NCI-H2171 (cell line): Measurements from ENCODE around the gene RAVER2.
"Not testable (repeated sequence)": the region's sequence is repeated elsewhere in the genome, so short reads cannot be mapped to it uniquely, and the experiment has no call there.

Experiments used
- DNase-seq: peaks from one replicate; lab custom pipeline; 2025; lab: John Stamatoyannopoulos, UW

Gene RAVER2

DNA sequence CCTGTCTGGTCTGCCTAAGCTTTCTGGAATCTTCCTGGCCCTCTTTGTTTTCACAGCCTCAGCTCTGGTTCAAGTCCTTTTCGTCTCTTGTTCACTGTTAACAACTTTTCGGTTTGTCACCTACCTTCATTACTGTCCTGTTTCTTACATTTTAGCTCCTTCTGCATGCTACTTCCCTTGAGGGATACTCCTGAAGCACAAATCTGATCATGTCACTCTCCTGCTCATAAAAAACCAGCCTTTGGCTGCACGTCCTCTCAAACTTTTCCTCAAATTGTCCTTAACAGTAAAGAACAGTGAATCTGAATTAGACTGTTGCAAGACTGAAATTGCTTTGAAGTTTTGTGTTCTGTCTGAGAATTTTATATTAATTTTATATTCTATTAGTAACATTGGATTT lies 3.3 kb downstream of the RAVER2 start:
- DNase-seq: no peak

- no peak for DNase-seq
Measured at GRCh38 chr1:64748706-64749105, 3.8 kb downstream of the RAVER2 start.

GRCh38 chr1:64750092-64750491 lies 5.2 kb downstream of the RAVER2 start:
- DNase-seq: no peak

DNA sequence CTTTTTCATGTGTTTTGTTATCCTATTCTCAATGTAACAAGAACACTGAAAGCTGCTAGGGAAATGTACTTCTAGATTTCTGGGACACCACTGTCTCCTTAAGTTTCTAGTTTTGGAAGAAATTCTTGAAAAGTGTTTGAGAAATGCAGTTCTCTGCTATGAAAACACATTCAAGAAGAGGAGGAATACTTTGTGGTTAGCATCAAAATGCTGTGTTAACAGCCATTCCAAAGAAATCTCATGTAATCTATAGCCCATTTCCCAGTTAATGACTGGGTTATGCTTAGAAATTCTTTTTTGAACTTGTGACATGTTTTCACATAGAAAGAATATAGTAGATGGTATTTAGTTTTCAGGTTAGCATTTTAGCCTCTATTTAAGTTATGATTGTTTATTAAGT lies 6.0 kb downstream of the RAVER2 start:
- DNase-seq: no peak

DNA sequence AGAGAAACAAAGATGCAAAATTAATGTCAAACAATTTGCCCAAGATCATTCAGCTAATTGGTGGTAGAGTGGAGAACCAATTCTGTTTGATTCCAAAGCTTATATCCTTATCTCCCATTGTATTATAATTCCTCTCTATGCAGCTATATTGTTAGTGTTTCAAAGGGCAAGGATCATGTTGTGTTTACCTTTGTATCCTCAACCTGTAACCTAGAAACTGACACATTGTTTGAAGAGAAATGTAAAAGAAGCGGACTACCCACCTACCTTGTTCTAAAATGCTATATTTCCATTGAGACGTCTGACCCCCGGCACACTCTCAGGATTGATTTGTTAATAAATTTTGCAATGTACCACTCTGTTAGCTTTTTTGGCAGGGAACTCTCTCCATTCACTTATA lies 9.3 kb downstream of the RAVER2 start:
- no peak for DNase-seq

GRCh38 chr1:64755361-64755760 lies 10.5 kb downstream of the RAVER2 start:
- DNase-seq: no peak

- no peak for DNase-seq
Measured at GRCh38 chr1:64756770-64757169, 11.9 kb downstream of the RAVER2 start.

DNA sequence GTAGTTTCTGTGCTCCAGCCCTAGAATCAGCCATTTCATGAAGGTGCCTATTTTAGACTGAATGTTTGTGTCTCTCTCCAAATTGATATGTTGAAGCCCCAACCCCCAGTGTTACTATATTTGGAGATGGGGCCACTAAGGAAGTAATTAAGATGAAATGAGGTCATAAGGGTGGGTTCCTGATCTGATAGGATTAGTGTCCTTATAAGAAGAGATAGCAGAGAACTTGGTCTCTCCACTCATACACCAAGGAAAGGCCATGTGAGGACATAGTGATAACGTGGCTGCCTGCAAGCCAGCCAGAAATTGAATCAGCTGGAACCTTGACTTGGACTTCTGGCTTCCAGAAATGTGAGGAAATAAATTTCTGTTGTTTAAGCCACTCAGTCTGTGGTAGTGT lies 12.3 kb downstream of the RAVER2 start:
- DNase-seq: no peak

DNA sequence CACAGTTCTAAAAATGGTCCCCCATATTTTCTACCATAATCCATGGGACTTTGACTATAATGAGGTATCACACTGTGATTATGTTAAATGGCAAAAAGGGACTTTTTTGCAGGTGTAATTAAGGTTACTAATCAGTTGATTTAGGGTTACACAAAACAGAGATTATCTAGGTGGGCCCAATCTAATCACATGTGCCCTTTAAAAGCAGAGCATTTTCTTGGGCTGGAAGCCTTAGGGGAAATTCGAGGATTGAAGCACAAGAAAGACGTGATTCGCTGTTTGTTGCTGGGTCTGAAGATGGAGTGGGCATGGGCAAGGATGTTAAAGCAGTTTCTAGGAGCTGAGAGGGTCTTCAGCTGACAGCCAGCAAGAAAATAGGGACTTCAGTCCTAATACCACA lies 13.4 kb downstream of the RAVER2 start:
- no peak for DNase-seq

- no peak for DNase-seq
Measured at GRCh38 chr1:64759968-64760367, 15.1 kb downstream of the RAVER2 start.

GRCh38 chr1:64765012-64765411 lies 20.1 kb downstream of the RAVER2 start:
- no peak for DNase-seq

DNA sequence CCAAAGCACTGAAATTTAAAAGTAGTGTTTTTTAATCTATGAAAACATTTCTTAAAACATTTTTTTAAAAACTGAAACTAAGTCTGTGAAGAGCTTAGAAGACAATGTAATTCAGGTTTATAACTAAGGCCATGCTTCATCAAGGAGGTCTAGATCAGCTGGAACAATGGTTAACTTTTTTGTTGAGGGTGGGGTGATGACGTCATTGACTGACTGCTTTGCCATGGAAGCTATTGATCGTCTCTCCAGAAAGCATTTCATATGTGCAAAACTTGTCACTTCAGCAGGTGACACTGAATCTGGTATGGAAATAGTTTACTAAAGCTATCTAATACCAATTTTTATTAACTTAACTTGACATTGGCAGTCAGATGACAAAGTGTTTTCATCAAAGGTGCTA lies 21.0 kb downstream of the RAVER2 start:
- DNase-seq: no peak

- DNase-seq: no peak
Measured at GRCh38 chr1:64766429-64766828, 21.6 kb downstream of the RAVER2 start.

GRCh38 chr1:64769482-64769881 lies 24.6 kb downstream of the RAVER2 start:
- DNase-seq: no peak

DNA sequence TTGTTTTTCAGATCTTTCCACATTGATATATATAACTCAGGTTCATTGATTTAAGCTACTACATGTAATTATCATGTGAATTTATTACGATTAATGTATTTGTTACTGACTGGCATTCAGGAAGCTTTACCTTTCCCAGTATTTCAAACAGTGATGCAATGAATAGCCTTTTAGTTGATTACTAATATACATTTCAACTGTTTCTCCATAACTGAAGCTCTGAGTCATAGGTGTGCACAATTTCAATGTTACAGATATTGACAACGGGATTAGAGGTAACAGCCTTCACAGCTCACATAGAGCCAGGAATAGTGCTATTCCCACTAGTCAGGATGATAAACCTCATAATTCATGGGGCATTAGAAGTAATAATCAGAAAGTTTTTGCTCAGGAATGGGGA lies 25.1 kb downstream of the RAVER2 start:
- DNase-seq: no peak

GRCh38 chr1:64773306-64773705 lies 28.4 kb downstream of the RAVER2 start:
- not testable (repeated sequence) for DNase-seq

DNA sequence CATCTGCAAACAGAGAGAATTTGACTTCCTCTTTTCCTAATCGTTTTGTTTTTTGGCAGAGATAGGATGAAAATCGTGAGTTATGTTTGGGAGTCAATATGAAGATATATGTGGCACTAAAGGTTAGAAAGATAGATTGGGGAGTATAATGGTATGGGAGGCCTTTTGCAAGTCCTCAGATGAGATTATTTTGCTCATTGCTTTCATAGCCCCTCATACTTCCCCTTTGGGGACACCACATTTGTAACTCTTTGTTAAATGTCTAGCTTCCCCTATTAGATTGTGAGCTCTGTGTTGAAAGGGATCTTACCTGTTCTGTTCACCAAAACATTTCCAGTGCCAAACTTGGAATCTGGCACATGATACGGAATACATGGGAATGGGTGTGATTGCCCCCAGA lies 30.2 kb downstream of the RAVER2 start:
- DNase-seq: no peak

DNA sequence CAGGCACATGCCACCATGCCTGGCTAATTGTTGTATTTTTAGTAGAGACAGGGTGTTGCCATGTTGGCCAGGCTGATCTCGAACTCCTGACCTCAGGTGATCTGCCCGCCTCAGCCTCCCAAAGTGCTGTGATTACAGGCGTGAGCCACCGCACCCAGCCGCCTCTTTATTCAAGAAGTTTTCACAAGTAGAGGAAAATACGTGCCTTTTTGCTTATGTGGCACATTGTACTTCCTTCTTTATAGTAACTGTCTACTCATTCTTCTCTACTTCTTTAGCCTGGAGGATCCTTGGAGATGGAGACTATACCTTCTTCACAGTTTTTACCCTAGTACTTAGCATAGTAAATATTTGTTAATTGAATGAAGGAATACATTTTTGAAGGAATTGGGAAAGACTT lies 37.2 kb downstream of the RAVER2 start:
- not testable (repeated sequence) for DNase-seq

- not testable (repeated sequence) for DNase-seq
Measured at GRCh38 chr1:64782848-64783247, 38.0 kb downstream of the RAVER2 start.

DNA sequence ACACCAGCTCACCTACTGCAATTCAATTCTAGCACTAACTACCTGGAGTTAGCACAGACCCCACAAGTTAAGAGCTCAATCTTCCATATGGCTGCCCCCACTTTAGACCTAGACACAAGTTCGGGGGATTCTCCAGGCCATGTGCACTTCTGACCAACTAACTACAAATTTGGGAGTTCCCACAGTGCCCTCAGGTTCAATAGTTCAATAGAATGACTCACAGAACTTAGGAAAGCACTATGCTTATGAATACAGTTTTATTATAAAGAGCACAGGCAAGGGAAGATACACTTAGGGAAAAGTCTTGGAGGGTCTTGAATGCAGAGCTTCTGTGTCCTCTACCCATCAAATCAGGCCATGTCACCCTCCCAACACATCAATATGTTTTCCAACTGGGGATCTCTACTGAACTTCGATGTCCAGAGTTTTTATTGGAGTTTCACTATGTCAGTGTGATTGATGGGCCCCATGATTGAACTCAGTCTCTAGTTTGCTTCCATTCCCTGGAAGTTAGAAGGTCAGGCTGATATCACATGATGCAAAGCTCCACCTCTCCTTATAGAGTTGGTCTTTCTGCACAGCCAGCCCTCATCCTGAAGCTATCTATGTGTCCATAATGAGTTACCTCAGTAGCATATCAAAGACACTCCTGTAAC lies 46.1 kb downstream of the RAVER2 start:
- no peak for DNase-seq

GRCh38 chr1:64798872-64799271 lies 54.0 kb downstream of the RAVER2 start:
- no peak for DNase-seq

DNA sequence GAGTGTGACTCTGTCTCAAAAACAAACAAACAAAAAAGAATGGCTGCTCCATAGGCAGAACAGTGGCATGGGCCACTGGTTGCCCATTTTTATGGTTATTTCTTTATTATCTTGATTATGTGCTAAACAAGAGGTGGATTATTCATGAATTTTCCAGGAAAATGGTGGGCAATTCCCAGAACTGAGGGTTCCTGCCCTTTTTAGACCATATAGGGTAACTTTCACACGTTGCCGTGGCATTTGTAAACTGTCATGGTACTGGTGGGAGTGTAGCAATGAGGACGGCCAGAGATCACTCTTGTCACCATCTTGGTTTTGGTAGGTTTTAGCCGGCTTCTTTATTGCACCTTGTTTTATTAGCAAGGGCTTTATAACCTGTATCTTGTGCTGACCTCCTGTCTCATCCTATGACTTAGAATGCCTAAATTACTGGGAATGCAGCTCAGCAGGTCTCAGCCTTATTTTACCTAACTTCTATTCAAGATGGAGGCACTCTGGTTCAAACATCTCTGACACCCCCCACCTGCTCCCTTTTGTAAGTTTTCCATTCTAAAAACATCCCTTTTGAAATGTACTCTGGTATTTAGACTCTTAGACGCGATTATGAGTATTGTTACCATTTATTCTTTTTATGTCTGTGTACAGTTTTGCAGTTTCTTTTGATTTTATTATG lies 57.1 kb downstream of the RAVER2 start:
- no peak for DNase-seq

GRCh38 chr1:64809309-64809708 lies 64.4 kb downstream of the RAVER2 start:
- DNase-seq: no peak

GRCh38 chr1:64810001-64810400 lies 65.1 kb downstream of the RAVER2 start:
- no peak for DNase-seq
